Effector memory CD8-positive, alpha-beta T cell (primary cell): ENCODE measurements around the gene RAMAC.

Experiments used
- ATAC-seq: fragments of 150-1000 bp; cut with Tn5 transposase; replicated peaks from 2 replicates; pipeline ENCODE4 v1.10.0; 2021; ENCODE audit warnings: mild to moderate bottlenecking, moderate library complexity
- DNase-seq, 3 experiments: peaks; one replicate each; pipeline ENCODE4 v3.0.0; 2021
- H3K27ac Mint-ChIP-seq, 2 donors: one replicate each; pipeline ENCODE4 v1.8.0; 2022; ENCODE audit warnings: mild to moderate bottlenecking in 2 of 2, mixed read lengths in 2 of 2, moderate library complexity in 2 of 2
- H3K27me3 Mint-ChIP-seq, 2 donors: one replicate each; pipeline ENCODE4 v1.8.0; 2022; ENCODE audit warnings: mixed read lengths in 2 of 2
- H3K36me3 Mint-ChIP-seq: one replicate; pipeline ENCODE4 v1.8.0; 2022; ENCODE audit warnings: mild to moderate bottlenecking, moderate library complexity, mixed read lengths; ENCODE audit not compliant: insufficient read depth
- H3K4me1 Mint-ChIP-seq, 2 donors: one replicate each; pipeline ENCODE4 v1.8.0; 2022; ENCODE audit warnings: low read depth in 2 of 2, mixed read lengths in 2 of 2
- H3K4me3 Mint-ChIP-seq, 2 donors: one replicate each; pipeline ENCODE4 v1.8.0; 2022; ENCODE audit warnings: mild to moderate bottlenecking in 2 of 2, mixed read lengths in 2 of 2, moderate library complexity in 2 of 2
- H3K9me3 Mint-ChIP-seq, 2 donors: one replicate each; pipeline ENCODE4 v1.8.0; 2022; ENCODE audit warnings: mixed read lengths in 2 of 2

The RAMAC gene

GRCh38 chr15:82952158-82953081 is 33.6 kb upstream of the RAMAC start, which contains the start of gene HOMER2:
Gene HOMER2, minus strand, starts transcription at chr15:82952720. Its CDS starts 185 bp downstream, at chr15:82952535.
- peak within 1 kb of the TSS in 1 of 2 donors; percentile 56 for H3K4me3 Mint-ChIP-seq
- no peak within 1 kb of the TSS for H3K27ac Mint-ChIP-seq
- DNase-seq, result no peak
- no peaks in the 10 kb centered on the region for H3K4me1 Mint-ChIP-seq
- no peaks in the 10 kb centered on the region for H3K9me3 Mint-ChIP-seq
- peak; percentile 43 for ATAC-seq
- H3K27me3 Mint-ChIP-seq, result peaks cover 0 to 3% of the 10 kb centered on the region in 2 donors
- H3K36me3 Mint-ChIP-seq, result no peaks in the 10 kb centered on the region

GRCh38 chr15:82958638-82959037 is 27.4 kb upstream of the RAMAC start:
- Mint-ChIP-seq H3K9me3 (no peaks in the 10 kb centered on the region), H3K27me3 (no peaks in the 10 kb centered on the region), H3K4me3 (no peak overlapping the region), H3K4me1 (no peaks in the 10 kb centered on the region), H3K27ac (no peak overlapping the region), H3K36me3 (no peaks in the 10 kb centered on the region)
- ATAC-seq, result no peak
- no peak for DNase-seq

GRCh38 chr15:82959423-82959822 is 26.6 kb upstream of the RAMAC start:
- ATAC-seq (no peak), DNase-seq (no peak)
- Mint-ChIP-seq H3K36me3 (no peaks in the 10 kb centered on the region), H3K27ac (no peak overlapping the region), H3K9me3 (no peaks in the 10 kb centered on the region), H3K4me3 (no peak overlapping the region), H3K27me3 (no peaks in the 10 kb centered on the region), H3K4me1 (no peaks in the 10 kb centered on the region)

DNA sequence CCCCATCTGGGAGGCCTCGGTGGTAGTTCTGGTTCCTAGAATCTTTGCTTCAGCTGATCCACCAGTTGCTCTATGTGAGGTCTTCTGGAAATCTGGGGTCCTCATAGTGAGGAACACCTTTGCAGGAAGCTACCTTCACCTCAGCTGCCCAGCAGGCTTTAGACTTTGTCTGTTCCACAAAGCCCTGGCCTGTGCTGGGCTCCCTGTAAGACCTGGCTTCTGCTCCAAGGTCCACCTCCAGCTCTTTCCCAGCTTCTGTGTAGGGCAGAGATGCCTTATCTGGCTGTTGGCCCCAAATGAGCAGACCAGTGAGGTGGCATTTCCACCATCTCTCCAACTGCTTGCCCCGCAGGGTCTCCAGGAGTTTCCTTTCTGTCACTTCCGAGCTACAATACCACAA is 25.2 kb upstream of the RAMAC start:
- DNase-seq (no peak), ATAC-seq (no peak)
- Mint-ChIP-seq H3K4me1 (no peaks in the 10 kb centered on the region), H3K27ac (no peak overlapping the region), H3K27me3 (no peaks in the 10 kb centered on the region), H3K9me3 (no peaks in the 10 kb centered on the region), H3K36me3 (no peaks in the 10 kb centered on the region), H3K4me3 (no peak overlapping the region)

DNA sequence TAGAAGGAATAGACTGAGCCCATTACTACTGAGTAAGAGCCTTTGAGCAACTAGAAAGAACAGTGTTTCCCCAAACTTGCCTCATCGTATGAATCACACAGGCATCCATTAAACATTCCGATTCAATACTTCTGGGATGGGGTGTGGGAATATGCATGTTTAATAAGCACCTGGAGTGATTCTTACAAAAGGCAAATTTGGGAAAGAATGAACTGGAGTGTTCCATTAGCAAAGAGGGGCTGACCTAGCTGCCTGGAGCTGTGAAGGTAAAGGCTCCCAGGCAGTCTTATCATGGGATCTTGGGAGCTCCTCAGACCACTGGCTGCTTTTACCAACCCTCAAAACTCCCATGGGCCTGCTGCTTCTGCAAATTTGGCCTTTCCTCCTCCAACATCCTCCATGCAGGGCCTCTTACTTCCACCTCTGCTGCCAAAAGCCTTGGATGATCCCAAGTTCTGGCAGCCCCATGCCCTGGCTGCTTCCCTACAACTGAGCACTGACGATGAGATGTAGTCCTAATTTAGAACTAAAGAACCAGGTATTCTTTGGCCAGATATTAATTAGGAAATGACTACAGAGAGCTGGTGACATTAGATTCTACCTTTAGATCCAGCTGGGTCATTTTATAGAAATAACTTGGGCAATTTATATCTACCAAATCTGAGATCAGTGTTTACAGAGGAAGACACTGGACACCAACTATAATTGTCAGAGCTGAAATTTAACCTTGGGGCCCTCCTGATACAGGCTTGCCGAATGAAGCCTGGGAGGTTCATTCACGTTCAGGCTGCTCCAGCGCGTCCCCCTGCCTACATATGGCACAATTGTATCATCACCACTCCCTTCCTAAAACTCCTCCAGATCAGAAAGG is 22.3 kb upstream of the RAMAC start:
- ATAC-seq (no peak), DNase-seq (no peak)
- Mint-ChIP-seq H3K27ac (no peak overlapping the region), H3K36me3 (no peaks in the 10 kb centered on the region), H3K4me1 (peaks cover 7 to 10% of the 10 kb centered on the region in 2 donors), H3K4me3 (no peak overlapping the region), H3K27me3 (no peaks in the 10 kb centered on the region), H3K9me3 (no peaks in the 10 kb centered on the region)

DNA sequence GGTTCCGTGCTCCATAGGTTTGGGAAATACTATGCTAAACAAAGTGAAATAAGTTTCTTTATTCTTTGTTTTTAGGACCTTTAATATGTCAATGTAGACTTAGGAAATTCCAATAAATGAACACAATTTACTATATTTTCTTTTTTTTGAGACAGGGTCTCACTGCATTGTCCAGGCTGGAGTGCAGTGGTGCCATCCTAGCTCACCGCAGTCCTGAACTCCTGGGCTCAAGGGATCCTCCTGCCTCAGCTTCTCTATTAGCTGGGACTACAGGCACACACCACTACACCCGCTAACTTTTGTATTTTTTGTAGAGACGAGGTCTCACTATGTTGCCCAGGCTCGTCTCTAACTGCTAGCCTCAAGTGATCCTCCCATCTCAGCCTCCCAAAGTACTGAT is 21.1 kb upstream of the RAMAC start:
- no peak overlapping the region for H3K27ac Mint-ChIP-seq
- H3K4me3 Mint-ChIP-seq, result no peak overlapping the region
- no peaks in the 10 kb centered on the region for H3K36me3 Mint-ChIP-seq
- peaks cover 7 to 10% of the 10 kb centered on the region in 2 donors for H3K4me1 Mint-ChIP-seq
- ATAC-seq (no peak), DNase-seq (no peak)
- no peaks in the 10 kb centered on the region for H3K9me3 Mint-ChIP-seq
- H3K27me3 Mint-ChIP-seq, result no peaks in the 10 kb centered on the region

DNA sequence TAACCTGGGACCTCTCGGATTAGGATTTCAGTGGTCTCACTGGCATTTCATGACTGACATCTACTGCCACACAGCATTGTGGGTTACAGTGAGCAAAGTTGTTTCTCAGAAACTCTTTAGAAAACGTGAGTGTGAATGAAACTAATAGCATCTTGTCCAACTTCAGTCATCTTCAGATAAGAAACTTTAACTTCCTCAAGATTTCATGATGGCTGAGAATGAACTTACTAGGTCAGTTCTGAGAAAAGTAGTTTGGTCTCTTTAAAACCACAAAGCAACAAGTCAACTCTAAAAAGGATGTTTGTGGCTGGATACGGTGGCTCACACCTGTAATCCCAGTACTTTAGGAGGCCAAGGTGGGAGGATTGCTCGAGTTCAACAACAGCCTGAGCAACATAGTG is 19.3 kb upstream of the RAMAC start:
- Mint-ChIP-seq H3K36me3 (peaks cover 2% of the 10 kb centered on the region), H3K4me1 (peaks cover 7 to 10% of the 10 kb centered on the region in 2 donors), H3K9me3 (no peaks in the 10 kb centered on the region), H3K27ac (no peak overlapping the region), H3K27me3 (no peaks in the 10 kb centered on the region), H3K4me3 (peak overlapping the region in 1 of 2 donors; percentile 8)
- ATAC-seq (no peak), DNase-seq (no peak)

DNA sequence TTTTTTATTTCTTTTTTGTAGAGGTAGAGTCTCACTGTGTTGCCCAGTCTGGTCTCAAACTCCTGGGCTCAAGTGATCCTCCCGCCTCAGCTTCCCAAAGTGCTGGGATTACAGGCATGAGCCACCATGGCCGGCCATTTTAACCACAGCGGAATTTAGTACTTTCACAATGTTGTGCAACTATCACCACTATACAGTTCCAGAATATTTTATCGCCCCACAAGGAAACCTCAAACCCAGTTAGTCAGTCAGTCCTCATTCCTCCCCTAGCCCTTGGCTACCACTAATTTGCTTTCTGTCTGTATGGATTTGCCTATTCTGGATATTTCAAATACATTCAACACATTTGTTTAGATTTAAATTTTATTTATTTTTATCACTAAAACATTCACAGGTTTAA is 17.9 kb upstream of the RAMAC start:
- Mint-ChIP-seq H3K4me3 (no peak overlapping the region), H3K4me1 (peaks cover 7 to 10% of the 10 kb centered on the region in 2 donors), H3K36me3 (peaks cover 2% of the 10 kb centered on the region), H3K27ac (no peak overlapping the region), H3K27me3 (no peaks in the 10 kb centered on the region), H3K9me3 (no peaks in the 10 kb centered on the region)
- ATAC-seq, result no peak
- DNase-seq, result no peak

DNA sequence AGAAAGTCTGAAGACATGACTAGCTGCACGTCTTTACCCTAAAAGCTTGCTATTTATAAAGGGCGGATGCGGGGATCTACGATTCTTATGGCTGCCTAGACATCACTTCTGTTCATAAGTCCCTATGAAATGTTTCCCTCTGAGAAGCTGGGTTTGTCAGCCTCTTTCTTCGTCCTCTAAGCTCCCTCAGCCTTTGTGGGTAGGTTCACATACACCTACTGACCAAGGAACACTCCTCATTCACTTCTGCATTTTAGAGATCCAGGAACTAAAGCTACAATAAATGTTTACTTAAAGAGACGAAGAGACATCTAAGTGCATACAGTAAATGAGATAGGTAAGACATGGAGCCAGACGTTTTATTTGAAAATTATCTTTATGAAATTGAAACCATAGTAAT is 16.7 kb upstream of the RAMAC start:
- no peaks in the 10 kb centered on the region for H3K27me3 Mint-ChIP-seq
- H3K4me1 Mint-ChIP-seq, result peaks cover 7 to 10% of the 10 kb centered on the region in 2 donors
- ATAC-seq, result no peak
- H3K9me3 Mint-ChIP-seq, result no peaks in the 10 kb centered on the region
- H3K36me3 Mint-ChIP-seq, result peaks cover 2% of the 10 kb centered on the region
- H3K4me3 Mint-ChIP-seq, result no peak overlapping the region
- DNase-seq, result no peak
- no peak overlapping the region for H3K27ac Mint-ChIP-seq

GRCh38 chr15:82970078-82970686 is 15.8 kb upstream of the RAMAC start:
- Mint-ChIP-seq H3K27ac (no peak overlapping the region), H3K4me1 (peaks cover 7 to 10% of the 10 kb centered on the region in 2 donors), H3K9me3 (no peaks in the 10 kb centered on the region), H3K4me3 (no peak overlapping the region), H3K27me3 (no peaks in the 10 kb centered on the region), H3K36me3 (peaks cover 2% of the 10 kb centered on the region)
- DNase-seq, result no peak
- no peak for ATAC-seq

DNA sequence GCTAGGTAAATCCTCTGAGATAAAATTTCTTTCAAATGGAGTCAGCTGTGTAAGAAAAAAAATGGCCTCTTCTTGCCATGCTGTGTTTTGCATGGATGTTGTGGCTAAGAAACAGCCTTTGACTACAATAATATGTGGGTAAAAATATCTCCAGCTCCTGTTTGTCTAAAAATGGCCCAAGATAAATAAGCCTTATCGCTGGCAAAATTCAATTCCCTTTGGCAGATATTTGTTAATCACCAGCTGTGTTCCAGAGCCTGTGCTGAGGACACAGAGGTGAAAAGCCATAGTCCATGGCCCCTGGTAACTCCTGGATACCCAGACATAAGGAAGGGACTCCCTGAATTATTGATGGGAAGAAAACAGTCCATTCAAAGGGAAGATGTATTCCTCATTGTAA is 15.3 kb upstream of the RAMAC start:
- Mint-ChIP-seq H3K27me3 (no peaks in the 10 kb centered on the region), H3K4me3 (no peak overlapping the region), H3K9me3 (no peaks in the 10 kb centered on the region), H3K4me1 (peaks cover 7 to 10% of the 10 kb centered on the region in 2 donors), H3K36me3 (peaks cover 2% of the 10 kb centered on the region), H3K27ac (no peak overlapping the region)
- no peak for ATAC-seq
- DNase-seq, result no peak

GRCh38 chr15:82971218-82971984 is 14.6 kb upstream of the RAMAC start:
- no peak overlapping the region for H3K27ac Mint-ChIP-seq
- ATAC-seq, result no peak
- no peak for DNase-seq
- H3K36me3 Mint-ChIP-seq, result peaks cover 2% of the 10 kb centered on the region
- H3K27me3 Mint-ChIP-seq, result no peaks in the 10 kb centered on the region
- H3K9me3 Mint-ChIP-seq, result no peaks in the 10 kb centered on the region
- H3K4me3 Mint-ChIP-seq, result no peak overlapping the region
- H3K4me1 Mint-ChIP-seq, result peaks cover 3 to 5% of the 10 kb centered on the region in 2 donors

DNA sequence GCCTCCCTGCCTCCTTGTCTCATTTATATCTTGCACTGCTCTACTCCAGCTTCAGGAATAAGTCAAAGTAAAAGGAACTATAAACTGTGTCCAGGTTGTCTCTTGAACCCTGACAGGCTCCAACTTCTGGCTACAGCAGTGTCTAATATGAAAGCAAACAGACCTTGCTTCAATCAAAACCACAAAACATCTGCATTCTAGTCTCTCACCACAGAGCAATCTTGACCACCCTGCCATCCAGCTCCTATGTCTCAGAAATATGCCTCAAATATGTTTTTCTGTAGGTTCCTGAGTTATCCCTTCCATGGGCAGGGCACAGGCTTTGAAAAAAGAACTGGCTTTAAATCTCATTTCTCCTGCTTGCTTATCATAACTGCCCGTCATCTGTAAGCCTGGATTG is 13.0 kb upstream of the RAMAC start:
- ATAC-seq, result no peak
- Mint-ChIP-seq H3K36me3 (peaks cover 2% of the 10 kb centered on the region), H3K9me3 (no peaks in the 10 kb centered on the region), H3K4me3 (no peak overlapping the region), H3K27me3 (no peaks in the 10 kb centered on the region), H3K27ac (no peak overlapping the region), H3K4me1 (no peaks in the 10 kb centered on the region)
- DNase-seq, result no peak
